HepG2 (cell line): ENCODE measurements around the gene CFAP210. TPM values are rescaled to one million over a fixed set of nuclear protein-coding genes. Genes with fewer than 3 reads are reported as not detected.

ENCODE experiments used
- ATAC-seq: fragments of 200-7000 bp; cut with Tn5 transposase; 3 replicates; pipeline ENCODE4 v1.9.1; 2020; ENCODE audit warnings: mild to moderate bottlenecking, moderate library complexity
- BruUV-seq: library from RNA; stranded (reverse); fragments of 400-500 nt; replicated peaks from 2 replicates; lab custom pipeline; 2021; lab: Mats Ljungman, UMichigan
- CTCF ChIA-PET: fragments of 300-600 bp; formaldehyde crosslinking; extraction: SDS; loops from one replicate; lab custom pipeline; 2021; ENCODE audit warnings: low total read pairs, inconsistent platforms, low intra/inter-chr PET ratio; lab: Yijun Ruan, JAX
- POLR2A ChIA-PET: fragments of 350-600 bp; sonication (Branson Sonifier 250); formaldehyde crosslinking; loops from one replicate; lab custom pipeline; 2020; ENCODE audit warnings: antibody characterized with exemption, inconsistent platforms; lab: Yijun Ruan, JAX
- DNase-seq: peaks from one replicate; pipeline ENCODE4 v3.0.0-alpha.2; 2015; ENCODE audit warnings: low spot score
- FAIRE-seq: peaks from 3 replicates; lab custom pipeline; 2011; peaks lifted over from hg19 to GRCh38; lab: Jason Lieb, UNC
- H2AFZ ChIP-seq: one replicate; pipeline ENCODE4 v1.6.1; 2011; ENCODE audit warnings: low read length, inconsistent platforms
- H3K27ac ChIP-seq: fragments of 300-600 bp; 3 replicates; pipeline ENCODE4 v1.8.0; 2011; ENCODE audit warnings: mixed run types, mild to moderate bottlenecking, mixed read lengths, low read length, inconsistent platforms; ENCODE audit not compliant: insufficient read depth; ENCODE audit errors: extremely low read length
- H3K27me3 ChIP-seq, 2 experiments: fragments of 200-600 bp in 1 of 2; 2 replicates in 1 of 2; 3 replicates in 1 of 2; pipeline versions ENCODE4 v1.6.0 to v1.8.0; 2011; ENCODE audit warnings: low read length in 2 of 2, mild to moderate bottlenecking in 2 of 2, moderate library complexity in 2 of 2, inconsistent platforms in 1 of 2; ENCODE audit not compliant: insufficient read depth in 2 of 2, control insufficient read depth in 1 of 2
- H3K36me3 ChIP-seq, 2 experiments: fragments of 200-600 bp in 1 of 2; replicated peaks in 1 of 2; 2 replicates in 1 of 2; 3 replicates in 1 of 2; pipeline versions ENCODE4 v1.5.1 to v1.8.0; 2011; ENCODE audit warnings: low read length in 2 of 2, inconsistent platforms in 1 of 2; ENCODE audit not compliant: insufficient read depth in 2 of 2, control insufficient read depth in 1 of 2
- H3K4me1 ChIP-seq: 2 replicates; pipeline ENCODE4 v1.5.1; 2012; ENCODE audit warnings: low read length, inconsistent platforms; ENCODE audit not compliant: insufficient read depth
- H3K4me2 ChIP-seq: 2 replicates; pipeline ENCODE4 v1.6.0; 2011; ENCODE audit warnings: low read depth, low read length, inconsistent platforms
- H3K4me3 ChIP-seq, 3 experiments: fragments of 200-600 bp in 1 of 3; sonication (generic), shearing (Covaris generic) in 1 of 3; replicated peaks in 1 of 3; 2 replicates each; pipeline ENCODE4 v1.5.1; 2011 to 2016; ENCODE audit warnings: low read length in 3 of 3, inconsistent platforms in 2 of 3, low read depth in 2 of 3, mild to moderate bottlenecking in 2 of 3, control low read depth in 1 of 3, mixed read lengths in 1 of 3; ENCODE audit not compliant: insufficient read depth in 1 of 3
- H3K79me2 ChIP-seq: one replicate; pipeline ENCODE4 v1.6.1; 2011; ENCODE audit warnings: low read length, inconsistent platforms; ENCODE audit not compliant: insufficient read depth
- H3K9ac ChIP-seq: 2 replicates; pipeline ENCODE4 v1.6.0; 2011; ENCODE audit warnings: mild to moderate bottlenecking, low read depth, low read length, inconsistent platforms; ENCODE audit not compliant: insufficient read depth
- H3K9me3 ChIP-seq: 2 replicates; pipeline ENCODE4 v1.5.1; 2012; ENCODE audit warnings: mild to moderate bottlenecking, low read length
- H4K20me1 ChIP-seq: 2 replicates; pipeline ENCODE4 v1.6.0; 2011; ENCODE audit warnings: inconsistent platforms, mild to moderate bottlenecking, low read length, moderate library complexity; ENCODE audit not compliant: insufficient read depth
- LCORL ChIP-seq, 2 experiments: fragments of 450-650 bp in 1 of 2; sonication (generic) in 1 of 2; formaldehyde crosslinking in 1 of 2; IDR thresholded peaks; 2 replicates each; pipeline versions ENCODE4 v1.5.0 to v1.6.1; 2017 to 2020; ENCODE audit warnings: antibody characterized with exemption in 1 of 2, missing genetic modification reagents in 1 of 2
- POLR2AphosphoS2 ChIP-seq: IDR thresholded peaks from 2 replicates; pipeline ENCODE4 v1.6.1; 2011; ENCODE audit warnings: low read depth, low read length, improper control_type of control experiment
- RBM22 ChIP-seq: fragments of 200-400 bp; formaldehyde crosslinking; optimal IDR thresholded peaks from 2 replicates; pipeline ENCODE3; 2017; ENCODE audit warnings: mild to moderate bottlenecking, low read length, moderate library complexity
- SKI ChIP-seq: fragments of 450-650 bp; IDR thresholded peaks from one replicate; pipeline ENCODE4 v1.6.1; 2018; ENCODE audit warnings: mild to moderate bottlenecking; ENCODE audit not compliant: partially characterized antibody
- SMARCC2 ChIP-seq: fragments of 450-650 bp; IDR thresholded peaks from 2 replicates; pipeline ENCODE4 v1.6.1; 2017; ENCODE audit warnings: antibody characterized with exemption, mild to moderate bottlenecking
- ZFX ChIP-seq: sonication (generic); formaldehyde crosslinking; IDR thresholded peaks from 2 replicates; pipeline ENCODE4 v1.4.0; 2020; ENCODE audit warnings: mild to moderate bottlenecking, low read depth, missing genetic modification reagents, moderate library complexity
- ZNF350 ChIP-seq: sonication (generic); formaldehyde crosslinking; IDR thresholded peaks from 2 replicates; pipeline ENCODE4 v1.4.0; 2020; ENCODE audit warnings: mild to moderate bottlenecking, low read depth, missing genetic modification reagents, borderline replicate concordance
- WGBS: methylation state at CpG from one replicate; pipeline ENCODE4 v1.1.6; 2017; ENCODE audit warnings: low lambda C conversion rate; 5-methylcytosine and 5-hydroxymethylcytosine counted together
- in situ Hi-C: cut with HindIII; loops from 2 replicates; pipeline ENCODE4 v1.10.0; 2017; ENCODE audit warnings: low pct_unique_long_range_greater_than_20kb; ENCODE audit not compliant: extremely low pct_ligation_motif_present
- intact Hi-C: fragments of 100-400 bp; cut with micrococcal nuclease; formaldehyde crosslinking; loops from one replicate; pipeline ENCODE4 v1.10.0; 2022; ENCODE audit not compliant: unreplicated experiment
- polyA plus RNA-seq, 8 experiments: library from polyadenylated mRNA; depleted of rRNA in 3 of 8; stranded (reverse) in 7 of 8; unstranded in 1 of 8; fragments of >200 nt; fragmentation: Illumina TruSeq in 4 of 8; extraction: Trizol in 4 of 8; gene quantifications; 2 replicates each; pipeline versions ENCODE4 v1.2.1 to v1.2.3, GENCODE V29; 2011 to 2016; ENCODE audit warnings: low read depth in 4 of 8, missing spikeins in 1 of 8, mixed read lengths in 1 of 8; ENCODE audit not compliant: insufficient read depth in 1 of 8
- total RNA-seq, 5 experiments: library from RNA; depleted of rRNA; stranded (reverse); fragments of >200 nt; fragmentation: Illumina TruSeq; extraction: Trizol; gene quantifications; 2 replicates each; pipeline ENCODE4 v1.2.3, GENCODE V29; 2016; ENCODE audit warnings: low read depth in 1 of 5
- TF ChIP-seq, protein P1 (sequence below): sonication (generic); formaldehyde crosslinking; IDR thresholded peaks from 2 replicates; pipeline ENCODE4 v1.5.0; 2020; ENCODE audit warnings: mild to moderate bottlenecking, missing genetic modification reagents

CFAP210 gene
- total and polyA plus RNA-seq, 2 of the 13 experiments (the other 11 are each of a cell fraction or from before 2014, with no cell fraction given): 0.18 TPM; not detected in 1

DNA sequence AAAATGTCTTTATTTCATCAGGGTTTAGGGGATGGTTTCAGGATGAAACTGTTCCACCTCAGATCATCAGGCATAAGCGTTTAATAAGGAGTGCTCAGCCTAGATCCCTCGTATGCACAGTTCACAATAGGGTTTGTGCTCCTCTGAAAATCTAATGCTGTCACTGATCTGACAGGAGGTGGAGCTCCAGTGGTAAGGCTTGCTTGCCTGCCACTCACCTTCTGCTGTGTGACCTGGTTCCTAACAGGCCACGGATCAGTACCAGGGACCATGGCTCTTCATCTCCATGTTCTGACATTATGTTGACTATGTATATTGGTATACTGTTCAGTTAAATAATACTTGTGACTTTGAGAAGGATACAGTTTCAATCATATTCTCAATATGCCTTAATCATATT, 68.4 kb downstream of the CFAP210 start (continued):
- TF ChIP-seq, protein P1, sequence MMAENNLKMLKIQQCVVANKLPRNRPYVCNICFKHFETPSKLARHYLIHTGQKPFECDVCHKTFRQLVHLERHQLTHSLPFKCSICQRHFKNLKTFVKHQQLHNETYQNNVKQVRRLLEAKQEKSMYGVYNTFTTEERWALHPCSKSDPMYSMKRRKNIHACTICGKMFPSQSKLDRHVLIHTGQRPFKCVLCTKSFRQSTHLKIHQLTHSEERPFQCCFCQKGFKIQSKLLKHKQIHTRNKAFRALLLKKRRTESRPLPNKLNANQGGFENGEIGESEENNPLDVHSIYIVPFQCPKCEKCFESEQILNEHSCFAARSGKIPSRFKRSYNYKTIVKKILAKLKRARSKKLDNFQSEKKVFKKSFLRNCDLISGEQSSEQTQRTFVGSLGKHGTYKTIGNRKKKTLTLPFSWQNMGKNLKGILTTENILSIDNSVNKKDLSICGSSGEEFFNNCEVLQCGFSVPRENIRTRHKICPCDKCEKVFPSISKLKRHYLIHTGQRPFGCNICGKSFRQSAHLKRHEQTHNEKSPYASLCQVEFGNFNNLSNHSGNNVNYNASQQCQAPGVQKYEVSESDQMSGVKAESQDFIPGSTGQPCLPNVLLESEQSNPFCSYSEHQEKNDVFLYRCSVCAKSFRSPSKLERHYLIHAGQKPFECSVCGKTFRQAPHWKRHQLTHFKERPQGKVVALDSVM (CRISPR knock-in tag): no peak
- no peak for TF ChIP-seq ZNF350 (CRISPR knock-in tag)

DNA sequence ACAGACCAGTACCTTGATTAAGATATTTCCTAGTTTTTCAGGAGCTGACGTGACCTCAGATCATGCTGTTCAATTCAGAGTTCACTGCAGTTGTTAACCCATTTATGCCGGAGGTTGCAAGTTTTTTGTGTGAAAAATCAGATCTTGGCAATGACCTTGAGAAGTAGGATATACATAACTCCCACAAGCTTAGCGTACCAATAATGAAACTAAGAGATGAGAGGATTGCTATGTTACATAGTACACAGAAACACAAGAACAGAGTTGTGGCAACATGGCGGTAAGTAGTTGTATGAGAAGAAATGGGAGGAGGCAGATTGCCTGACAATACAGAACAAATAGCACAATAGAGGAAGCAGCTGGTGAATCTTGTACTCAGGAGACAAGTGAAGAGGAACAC, 71.0 kb downstream of the CFAP210 start:
- H4K20me1 ChIP-seq: no peaks in the 10 kb centered on the region
- ATAC-seq: no peak

More for the DNA sequence above, 71.0 kb downstream of the CFAP210 start:
- ChIA-PET POLR2A (no interaction called here), CTCF (no interaction called here)
- Histone ChIP-seq H3K27me3 (no peaks in the 10 kb centered on the region), H3K27ac (no peak overlapping the region), H3K9me3 (no peaks in the 10 kb centered on the region), H3K9ac (no peak overlapping the region), H3K36me3 (peaks cover 16 to 65% of the 10 kb centered on the region in 2 experiments), H3K4me2 (no peak overlapping the region), H2AFZ (no peak overlapping the region), H3K4me3 (no peak overlapping the region), H3K4me1 (no peaks in the 10 kb centered on the region), H3K79me2 (peaks cover 11% of the 10 kb centered on the region)
- WGBS: over 99% methylated on average over 4 of the region's 4 CpGs
- FAIRE-seq: no peak
- BruUV-seq: no TSS peak
- intact Hi-C loops (no loop called here), in situ Hi-C loops (no loop called here)
- no peak for DNase-seq
- TF ChIP-seq SKI (no peak), ZFX (no peak), LCORL (IDR thresholded peaks at IDR 0.05) (no peak), LCORL (CRISPR knock-in tag; IDR thresholded peaks at IDR 0.05) (no peak), RBM22 (peak; percentile 78), POLR2AphosphoS2 (peak; percentile 61; the same call in 1 of the 2 replicates), SMARCC2 (no peak)
